Panc1 (cell line): Measurements from ENCODE around the gene TMEM259. TPM values are rescaled to one million over a fixed set of nuclear protein-coding genes. Genes with fewer than 3 reads are reported as not detected.

Source experiments
- ATAC-seq: fragments of 200-7000 bp; cut with Tn5 transposase; 2 replicates; pipeline ENCODE4 v1.9.1; 2020; ENCODE audit warnings: mild to moderate bottlenecking, moderate library complexity
- BruUV-seq: library from RNA; stranded (reverse); fragments of 400-500 nt; replicated peaks from 2 replicates; lab custom pipeline; 2021; lab: Mats Ljungman, UMichigan
- CTCF ChIA-PET: fragments of 300-600 bp; sonication (Branson Sonifier 250); formaldehyde crosslinking; loops from one replicate; lab custom pipeline; 2022; ENCODE audit warnings: antibody characterized with exemption; lab: Charles Lee
- POLR2A ChIA-PET: fragments of 300-600 bp; sonication (Branson Sonifier 250); formaldehyde crosslinking; loops from one replicate; lab custom pipeline; 2022; ENCODE audit warnings: antibody characterized with exemption; lab: Charles Lee
- DNase-seq: peaks from one replicate; pipeline ENCODE4 v3.0.0-alpha.2; 2010; ENCODE audit warnings: low read depth, low spot score
- H3K27ac ChIP-seq: 2 replicates; pipeline ENCODE4 v1.5.1; 2011; ENCODE audit warnings: mild to moderate bottlenecking, low read length, inconsistent platforms
- H3K27me3 ChIP-seq: fragments of 200-500 bp; sonication (Bioruptor generic); 2 replicates; pipeline ENCODE4 v1.6.0; 2014; ENCODE audit warnings: low read length, inconsistent platforms; ENCODE audit not compliant: control insufficient read depth, insufficient read depth
- H3K36me3 ChIP-seq: fragments of 200-500 bp; sonication (Bioruptor generic); 2 replicates; pipeline ENCODE4 v1.5.1; 2014; ENCODE audit warnings: inconsistent platforms, mild to moderate bottlenecking, low read length, moderate library complexity; ENCODE audit not compliant: control insufficient read depth, insufficient read depth
- H3K4me1 ChIP-seq: 2 replicates; pipeline ENCODE4 v1.5.1; 2011; ENCODE audit warnings: inconsistent platforms, mild to moderate bottlenecking, low read length, moderate library complexity; ENCODE audit not compliant: control insufficient read depth, insufficient read depth
- H3K4me3 ChIP-seq, 2 experiments: 2 replicates each; pipeline ENCODE4 v1.5.1; 2011 to 2012; ENCODE audit warnings: low read depth in 2 of 2, low read length in 2 of 2, mild to moderate bottlenecking in 2 of 2, inconsistent platforms in 1 of 2, moderate library complexity in 1 of 2
- H3K9me3 ChIP-seq: fragments of 200-500 bp; sonication (Bioruptor generic); 2 replicates; pipeline ENCODE4 v1.5.1; 2014; ENCODE audit warnings: low read depth, mild to moderate bottlenecking, inconsistent platforms, low read length, moderate library complexity; ENCODE audit not compliant: control insufficient read depth, insufficient read depth
- POLR2AphosphoS5 ChIP-seq: IDR thresholded peaks from 2 replicates; pipeline ENCODE4 v1.6.1; 2012; ENCODE audit warnings: mild to moderate bottlenecking, low read depth, low read length, moderate library complexity
- REST ChIP-seq, 2 experiments: IDR thresholded peaks; 2 replicates each; pipeline ENCODE4 v1.6.1; 2011 to 2012; ENCODE audit warnings: low read depth in 2 of 2, control low read depth in 1 of 2, low read length in 1 of 2, mild to moderate bottlenecking in 1 of 2, moderate library complexity in 1 of 2; ENCODE audit not compliant: insufficient read depth in 1 of 2
- SIN3A ChIP-seq: IDR thresholded peaks from 2 replicates; pipeline ENCODE4 v1.6.1; 2012; ENCODE audit warnings: low read depth, mild to moderate bottlenecking, low read length, moderate library complexity, borderline replicate concordance; ENCODE audit not compliant: insufficient read depth
- TCF7L2 ChIP-seq: IDR thresholded peaks from 2 replicates; pipeline ENCODE4 v1.6.1; 2011; ENCODE audit warnings: mild to moderate bottlenecking, low read depth, low read length, inconsistent platforms
- in situ Hi-C: cut with HindIII; loops from 2 replicates; pipeline ENCODE4 v1.10.0; 2016; ENCODE audit warnings: low sequenced_read_pairs, low pct_unique_long_range_greater_than_20kb
- intact Hi-C: fragments of 100-400 bp; cut with micrococcal nuclease; formaldehyde crosslinking; loops from one replicate; pipeline ENCODE4 v1.10.0; 2022; ENCODE audit not compliant: unreplicated experiment
- total RNA-seq: library from RNA; stranded (reverse); gene quantifications from one replicate; pipeline ENCODE4 v1.2.1, GENCODE V29; 2021; ENCODE audit not compliant: unreplicated experiment
- TF ChIP-seq, protein P1 (sequence below): fragments of 450-650 bp; IDR thresholded peaks from 2 replicates; pipeline ENCODE4 v1.5.1; 2017; ENCODE audit warnings: mild to moderate bottlenecking

TMEM259 gene
- total RNA-seq, 1 experiment from 2014 or later, result 193 TPM

GRCh38 chr19:1049106-1049505 is 28.2 kb upstream of the TMEM259 start:
- DNase-seq, result no peak
- Histone ChIP-seq H3K4me3 (no peak overlapping the region), H3K36me3 (no peaks in the 10 kb centered on the region), H3K27ac (no peak overlapping the region), H3K27me3 (no peaks in the 10 kb centered on the region), H3K4me1 (no peaks in the 10 kb centered on the region), H3K9me3 (no peaks in the 10 kb centered on the region)
- POLR2A ChIA-PET, result no interaction called here
- no peak for TF ChIP-seq POLR2AphosphoS5
- CTCF ChIA-PET, result no interaction called here
- no TSS peak for BruUV-seq
- ATAC-seq, result no peak
- in situ Hi-C loops (no loop called here), intact Hi-C loops (no loop called here)

- TF ChIP-seq SIN3A (no peak), POLR2AphosphoS5 (no peak), REST (IDR thresholded peaks at IDR 0.05; ENCODE audit: insufficient read depth in 1 of 2, low read depth in 2 of 2, low read length in 1 of 2) (no peak), TCF7L2 (no peak)
- TF ChIP-seq, protein P1, sequence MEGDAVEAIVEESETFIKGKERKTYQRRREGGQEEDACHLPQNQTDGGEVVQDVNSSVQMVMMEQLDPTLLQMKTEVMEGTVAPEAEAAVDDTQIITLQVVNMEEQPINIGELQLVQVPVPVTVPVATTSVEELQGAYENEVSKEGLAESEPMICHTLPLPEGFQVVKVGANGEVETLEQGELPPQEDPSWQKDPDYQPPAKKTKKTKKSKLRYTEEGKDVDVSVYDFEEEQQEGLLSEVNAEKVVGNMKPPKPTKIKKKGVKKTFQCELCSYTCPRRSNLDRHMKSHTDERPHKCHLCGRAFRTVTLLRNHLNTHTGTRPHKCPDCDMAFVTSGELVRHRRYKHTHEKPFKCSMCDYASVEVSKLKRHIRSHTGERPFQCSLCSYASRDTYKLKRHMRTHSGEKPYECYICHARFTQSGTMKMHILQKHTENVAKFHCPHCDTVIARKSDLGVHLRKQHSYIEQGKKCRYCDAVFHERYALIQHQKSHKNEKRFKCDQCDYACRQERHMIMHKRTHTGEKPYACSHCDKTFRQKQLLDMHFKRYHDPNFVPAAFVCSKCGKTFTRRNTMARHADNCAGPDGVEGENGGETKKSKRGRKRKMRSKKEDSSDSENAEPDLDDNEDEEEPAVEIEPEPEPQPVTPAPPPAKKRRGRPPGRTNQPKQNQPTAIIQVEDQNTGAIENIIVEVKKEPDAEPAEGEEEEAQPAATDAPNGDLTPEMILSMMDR, result no peak
- BruUV-seq, result no TSS peak
- ATAC-seq (no peak), DNase-seq (no peak)
- POLR2A ChIA-PET, result no interaction called here
- Histone ChIP-seq H3K9me3 (no peaks in the 10 kb centered on the region), H3K27me3 (no peaks in the 10 kb centered on the region), H3K27ac (no peak overlapping the region), H3K36me3 (no peaks in the 10 kb centered on the region), H3K4me1 (peaks cover 6% of the 10 kb centered on the region), H3K4me3 (no peak overlapping the region)
- in situ Hi-C loops (no loop called here), intact Hi-C loops (no loop called here)
- CTCF ChIA-PET, result interaction anchor here (0.6 to 1.0 kb wide), 2 partner anchors 17 to 38 kb away, joined by 3 to 7 read pairs; no protein-coding TSS in a partner anchor
Observed at GRCh38 chr19:1047696-1048147, 26.8 kb upstream of the TMEM259 start.

- BruUV-seq, result no TSS peak
- POLR2A ChIA-PET, result no interaction called here
- intact Hi-C loops (no loop called here), in situ Hi-C loops (no loop called here)
- H3K36me3 ChIP-seq, result no peaks in the 10 kb centered on the region
- H3K4me3 ChIP-seq, result no peak overlapping the region
- CTCF ChIA-PET, result interaction anchor here (1.0 kb wide), 1 partner anchor 18 kb away, joined by 7 read pairs; no protein-coding TSS in a partner anchor
- no peaks in the 10 kb centered on the region for H3K9me3 ChIP-seq
- H3K4me1 ChIP-seq, result peaks cover 10% of the 10 kb centered on the region
- TF ChIP-seq TCF7L2 (no peak), SIN3A (no peak), POLR2AphosphoS5 (no peak), REST (IDR thresholded peaks at IDR 0.05; ENCODE audit: insufficient read depth in 1 of 2, low read depth in 2 of 2, low read length in 1 of 2) (no peak)
- TF ChIP-seq, protein P1, result no peak
- no peak for DNase-seq
- H3K27ac ChIP-seq, result no peak overlapping the region
- no peaks in the 10 kb centered on the region for H3K27me3 ChIP-seq
- ATAC-seq, result no peak
Observed at GRCh38 chr19:1046836-1047695, 26.1 kb upstream of the TMEM259 start.
